Caco-2 (cell line): ENCODE measurements around the gene GAREM1. TPM values are rescaled to one million over a fixed set of nuclear protein-coding genes. Genes with fewer than 3 reads are reported as not detected.
"Not testable (repeated sequence)": the region's sequence is repeated elsewhere in the genome, so short reads cannot be mapped to it uniquely, and the experiment has no call there.

ENCODE experiments used
- BruUV-seq: library from RNA; stranded (reverse); fragments of 400-500 nt; replicated peaks from 2 replicates; lab custom pipeline; 2021; lab: Mats Ljungman, UMichigan
- CTCF ChIA-PET: fragments of 300-600 bp; sonication (Branson Sonifier 250); formaldehyde crosslinking; loops from one replicate; lab custom pipeline; 2022; ENCODE audit warnings: antibody characterized with exemption; lab: Charles Lee
- POLR2A ChIA-PET: fragments of 300-600 bp; sonication (Branson Sonifier 250); formaldehyde crosslinking; loops from one replicate; lab custom pipeline; 2022; ENCODE audit warnings: antibody characterized with exemption; lab: Charles Lee
- DNase-seq, 2 experiments: peaks; one replicate each; pipeline versions ENCODE4 v3.0.0 to v3.0.0-alpha.2; 2020 to 2022
- H3K27me3 ChIP-seq: replicated peaks from 2 replicates; pipeline ENCODE4 v1.6.0; 2011; ENCODE audit warnings: low read length; ENCODE audit not compliant: control insufficient read depth, insufficient read depth
- H3K36me3 ChIP-seq: 2 replicates; pipeline ENCODE4 v1.5.1; 2011; ENCODE audit warnings: low read length; ENCODE audit not compliant: control insufficient read depth, insufficient read depth
- H3K4me1 ChIP-seq: fragments of 250-450 bp; sonication (Bioruptor Pico); 2 replicates; pipeline ENCODE4 v1.5.1; 2020; ENCODE audit warnings: mild to moderate bottlenecking
- H3K4me3 ChIP-seq: 2 replicates; pipeline ENCODE4 v1.5.1; 2011; ENCODE audit warnings: low read depth, mild to moderate bottlenecking, control low read depth, low read length
- H3K9me3 ChIP-seq: fragments of 250-450 bp; sonication (Bioruptor Pico); 2 replicates; pipeline ENCODE4 v1.5.1; 2020; ENCODE audit warnings: mild to moderate bottlenecking, moderate library complexity
- H3K27ac Mint-ChIP-seq: one replicate; pipeline ENCODE4 v1.8.0; 2022; ENCODE audit warnings: mixed read lengths; ENCODE audit not compliant: unreplicated experiment
- H3K27me3 Mint-ChIP-seq: one replicate; pipeline ENCODE4 v1.8.0; 2022; ENCODE audit warnings: mixed read lengths; ENCODE audit not compliant: insufficient read depth, unreplicated experiment
- H3K36me3 Mint-ChIP-seq: one replicate; pipeline ENCODE4 v1.8.0; 2022; ENCODE audit warnings: mild to moderate bottlenecking, mixed read lengths; ENCODE audit not compliant: insufficient read depth, unreplicated experiment
- H3K4me1 Mint-ChIP-seq: one replicate; pipeline ENCODE4 v1.8.0; 2022; ENCODE audit warnings: low read depth, mixed read lengths; ENCODE audit not compliant: unreplicated experiment
- H3K4me3 Mint-ChIP-seq: one replicate; pipeline ENCODE4 v1.8.0; 2022; ENCODE audit warnings: mild to moderate bottlenecking, moderate library complexity, mixed read lengths; ENCODE audit not compliant: unreplicated experiment
- H3K9me3 Mint-ChIP-seq: one replicate; pipeline ENCODE4 v1.8.0; 2022; ENCODE audit warnings: mixed read lengths; ENCODE audit not compliant: unreplicated experiment
- CTCF ChIP-seq, 2 experiments: fragments of 200-600 bp in 1 of 2; IDR thresholded peaks; 1 replicate in 1 of 2; 2 replicates in 1 of 2; pipeline versions ENCODE4 v1.5.1 to v1.8.0; 2011 to 2022; ENCODE audit warnings: antibody characterized with exemption in 1 of 2, control low read depth in 1 of 2, inconsistent platforms in 1 of 2, low read depth in 1 of 2, low read length in 1 of 2, mild to moderate bottlenecking in 1 of 2, moderate library complexity in 1 of 2; ENCODE audit not compliant: insufficient read depth in 1 of 2, severe bottlenecking in 1 of 2, unreplicated experiment in 1 of 2
- intact Hi-C: fragments of 100-400 bp; cut with micrococcal nuclease; formaldehyde crosslinking; loops from one replicate; pipeline ENCODE4 v1.10.0; 2022; ENCODE audit not compliant: unreplicated experiment
- total RNA-seq: library from RNA; stranded (reverse); gene quantifications from 2 replicates; pipeline ENCODE4 v1.2.3, GENCODE V29; 2022

Gene GAREM1
- total RNA-seq, 1 experiment from 2014 or later = 0.50 TPM

GRCh38 chr18:32343634-32344033, 127.0 kb downstream of the GAREM1 start:
- H3K4me1 Mint-ChIP-seq = no peaks in the 10 kb centered on the region
- no peak overlapping the region for H3K27ac Mint-ChIP-seq
- CTCF ChIA-PET = no interaction called here
- no TSS peak for BruUV-seq
- no peaks in the 10 kb centered on the region for H3K27me3 ChIP-seq
- DNase-seq = no peak
- POLR2A ChIA-PET = no interaction called here
- no peaks in the 10 kb centered on the region for H3K9me3 Mint-ChIP-seq
- no peak overlapping the region for H3K4me3 ChIP-seq
- no peaks in the 10 kb centered on the region for H3K27me3 Mint-ChIP-seq
- no peaks in the 10 kb centered on the region for H3K4me1 ChIP-seq
- TF ChIP-seq CTCF (IDR thresholded peaks at IDR 0.05; ENCODE audit: insufficient read depth in 1 of 2, low read depth in 1 of 2, low read length in 1 of 2, severe bottlenecking in 1 of 2, unreplicated experiment in 1 of 2) = no peak
- H3K4me3 Mint-ChIP-seq = no peak overlapping the region
- intact Hi-C loops = no loop called here
- H3K36me3 Mint-ChIP-seq = no peaks in the 10 kb centered on the region
- no peaks in the 10 kb centered on the region for H3K36me3 ChIP-seq
- no peaks in the 10 kb centered on the region for H3K9me3 ChIP-seq

GRCh38 chr18:32341112-32341511, 129.6 kb downstream of the GAREM1 start:
- BruUV-seq, H3K4me1 Mint-ChIP-seq, H3K4me3 ChIP-seq, H3K27ac Mint-ChIP-seq, DNase-seq, H3K27me3 ChIP-seq, H3K27me3 Mint-ChIP-seq, H3K4me1 ChIP-seq, intact Hi-C loops, H3K36me3 ChIP-seq, CTCF ChIA-PET, H3K4me3 Mint-ChIP-seq, H3K9me3 Mint-ChIP-seq, H3K9me3 ChIP-seq, POLR2A ChIA-PET, H3K36me3 Mint-ChIP-seq: not testable (repeated sequence)

- Mint-ChIP-seq H3K4me3 (no peak overlapping the region), H3K9me3 (no peaks in the 10 kb centered on the region), H3K4me1 (no peaks in the 10 kb centered on the region), H3K27me3 (no peaks in the 10 kb centered on the region), H3K27ac (no peak overlapping the region), H3K36me3 (no peaks in the 10 kb centered on the region)
- H3K4me3 ChIP-seq = no peak overlapping the region
- H3K4me1 ChIP-seq = no peaks in the 10 kb centered on the region
- TF ChIP-seq CTCF (IDR thresholded peaks at IDR 0.05; ENCODE audit: insufficient read depth in 1 of 2, low read depth in 1 of 2, low read length in 1 of 2, severe bottlenecking in 1 of 2, unreplicated experiment in 1 of 2) = no peak
- CTCF ChIA-PET = no interaction called here
- BruUV-seq = no TSS peak
- POLR2A ChIA-PET = no interaction called here
- no peaks in the 10 kb centered on the region for H3K36me3 ChIP-seq
- intact Hi-C loops = no loop called here
- H3K9me3 ChIP-seq = no peaks in the 10 kb centered on the region
- no peak for DNase-seq
- H3K27me3 ChIP-seq = no peaks in the 10 kb centered on the region
Observed at GRCh38 chr18:32339045-32339444, 131.6 kb downstream of the GAREM1 start.

- no peak overlapping the region for H3K4me3 ChIP-seq
- Mint-ChIP-seq H3K27ac (no peak overlapping the region), H3K27me3 (no peaks in the 10 kb centered on the region), H3K4me1 (no peaks in the 10 kb centered on the region), H3K36me3 (no peaks in the 10 kb centered on the region), H3K4me3 (no peak overlapping the region), H3K9me3 (no peaks in the 10 kb centered on the region)
- H3K9me3 ChIP-seq = no peaks in the 10 kb centered on the region
- POLR2A ChIA-PET = no interaction called here
- no peak for TF ChIP-seq CTCF (IDR thresholded peaks at IDR 0.05; ENCODE audit: insufficient read depth in 1 of 2, low read depth in 1 of 2, low read length in 1 of 2, severe bottlenecking in 1 of 2, unreplicated experiment in 1 of 2)
- H3K4me1 ChIP-seq = no peaks in the 10 kb centered on the region
- no peak for DNase-seq
- no peaks in the 10 kb centered on the region for H3K27me3 ChIP-seq
- intact Hi-C loops = no loop called here
- H3K36me3 ChIP-seq = no peaks in the 10 kb centered on the region
- CTCF ChIA-PET = no interaction called here
- no TSS peak for BruUV-seq
Observed at GRCh38 chr18:32337821-32338220, 132.9 kb downstream of the GAREM1 start.
